ENCODE measurements around the gene STON2. TPM values are rescaled to one million over a fixed set of nuclear protein-coding genes. Genes with fewer than 3 reads are reported as not detected.

Gene STON2
- total and polyA plus RNA-seq, 2 experiments from 2014 or later = 5.0 to 22.7 TPM

DNA sequence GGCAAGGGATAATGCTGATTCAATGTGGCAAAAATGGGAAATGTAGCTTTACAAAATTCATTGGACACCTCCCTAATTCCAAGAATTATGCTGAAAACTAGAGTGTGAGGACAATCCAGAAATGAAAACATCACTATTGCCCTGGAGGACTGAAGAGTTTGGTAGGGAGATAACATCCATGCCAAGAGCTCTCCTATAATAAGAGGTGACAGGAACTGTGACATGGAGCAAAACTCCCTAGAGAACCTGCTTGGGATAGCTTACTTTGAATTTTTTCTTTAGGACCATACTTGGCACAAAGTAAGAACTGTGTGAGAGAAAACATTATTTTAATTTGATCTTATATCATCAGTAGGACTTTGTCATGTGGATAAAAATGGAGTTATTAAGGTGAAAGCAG is 48.9 kb downstream of the STON2 start:
- H3K4me2 ChIP-seq = no peak overlapping the region
- H3K27me3 ChIP-seq = no peaks in the 10 kb centered on the region
- H3K9me3 ChIP-seq (ENCODE audit: low read depth) = no peaks in the 10 kb centered on the region
- H3K4me3 ChIP-seq = no peak overlapping the region
- no peak for TF ChIP-seq EZH2phosphoT487 (IDR thresholded peaks at IDR 0.05; ENCODE audit: low read depth, severe bottlenecking, unreplicated experiment)
- TF ChIP-seq EZH2 (IDR thresholded peaks at IDR 0.05; ENCODE audit: borderline replicate concordance) = no peak
- TF ChIP-seq, protein P1, sequence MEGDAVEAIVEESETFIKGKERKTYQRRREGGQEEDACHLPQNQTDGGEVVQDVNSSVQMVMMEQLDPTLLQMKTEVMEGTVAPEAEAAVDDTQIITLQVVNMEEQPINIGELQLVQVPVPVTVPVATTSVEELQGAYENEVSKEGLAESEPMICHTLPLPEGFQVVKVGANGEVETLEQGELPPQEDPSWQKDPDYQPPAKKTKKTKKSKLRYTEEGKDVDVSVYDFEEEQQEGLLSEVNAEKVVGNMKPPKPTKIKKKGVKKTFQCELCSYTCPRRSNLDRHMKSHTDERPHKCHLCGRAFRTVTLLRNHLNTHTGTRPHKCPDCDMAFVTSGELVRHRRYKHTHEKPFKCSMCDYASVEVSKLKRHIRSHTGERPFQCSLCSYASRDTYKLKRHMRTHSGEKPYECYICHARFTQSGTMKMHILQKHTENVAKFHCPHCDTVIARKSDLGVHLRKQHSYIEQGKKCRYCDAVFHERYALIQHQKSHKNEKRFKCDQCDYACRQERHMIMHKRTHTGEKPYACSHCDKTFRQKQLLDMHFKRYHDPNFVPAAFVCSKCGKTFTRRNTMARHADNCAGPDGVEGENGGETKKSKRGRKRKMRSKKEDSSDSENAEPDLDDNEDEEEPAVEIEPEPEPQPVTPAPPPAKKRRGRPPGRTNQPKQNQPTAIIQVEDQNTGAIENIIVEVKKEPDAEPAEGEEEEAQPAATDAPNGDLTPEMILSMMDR (IDR thresholded peaks at IDR 0.05; ENCODE audit: poor library complexity) = no peak
- H4K20me1 ChIP-seq (ENCODE audit: insufficient read depth, poor library complexity, severe bottlenecking) = no peaks in the 10 kb centered on the region
- H3K9me2 ChIP-seq (replicated peaks; ENCODE audit: insufficient read depth) = no peaks in the 10 kb centered on the region
- H3K4me1 ChIP-seq (ENCODE audit: insufficient read depth) = no peaks in the 10 kb centered on the region
- H3K79me2 ChIP-seq = no peaks in the 10 kb centered on the region
- H2AFZ ChIP-seq = no peak overlapping the region
- DNase-seq (ENCODE audit: low spot score) = no peak
- no peak overlapping the region for H3K27ac ChIP-seq
- no peaks in the 10 kb centered on the region for H3K36me3 ChIP-seq (replicated peaks; ENCODE audit: insufficient read depth, low read depth)

DNA sequence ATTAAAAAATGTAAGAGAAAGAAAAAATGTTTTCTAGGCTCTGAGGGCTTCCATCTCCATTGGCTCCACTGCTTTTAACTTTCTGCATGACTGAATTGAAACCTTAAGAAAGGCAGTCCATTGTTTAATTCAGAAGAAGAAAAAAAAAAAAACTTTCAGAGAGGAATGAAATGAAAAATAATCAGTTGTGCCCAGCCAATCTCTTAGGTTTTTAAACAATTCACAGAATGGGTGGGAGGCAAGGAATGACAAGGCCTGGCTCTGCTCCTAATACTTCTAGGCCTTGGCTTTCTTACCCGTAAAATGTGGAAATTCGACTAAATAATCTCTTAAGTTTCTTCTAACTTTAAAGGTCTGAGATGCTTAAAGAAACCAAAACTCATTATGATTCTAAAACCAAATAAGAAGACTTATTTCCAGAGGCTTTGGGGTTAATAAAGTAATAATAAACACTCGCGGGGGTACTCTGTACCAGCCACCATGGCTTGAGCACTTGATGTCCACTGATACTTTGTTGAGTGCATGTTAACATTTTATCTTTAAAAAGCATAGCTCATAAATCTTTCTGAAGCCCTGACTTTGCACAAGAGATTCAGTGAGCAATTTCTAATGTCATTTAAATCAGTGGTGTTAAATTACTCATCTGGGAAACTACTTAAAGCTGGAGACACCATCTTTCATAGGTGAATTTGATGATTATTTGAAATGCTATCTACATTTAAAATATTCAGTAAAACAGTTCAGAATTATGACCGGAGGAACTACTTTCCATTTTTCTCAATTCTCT is 49.6 kb downstream of the STON2 start:
- H3K4me3 ChIP-seq = no peak overlapping the region
- TF ChIP-seq, protein P1 (IDR thresholded peaks at IDR 0.05; ENCODE audit: poor library complexity) = no peak
- no peaks in the 10 kb centered on the region for H3K27me3 ChIP-seq
- DNase-seq (ENCODE audit: low spot score) = no peak
- no peak overlapping the region for H2AFZ ChIP-seq
- H3K79me2 ChIP-seq = no peaks in the 10 kb centered on the region
- H3K4me2 ChIP-seq = no peak overlapping the region
- WGBS (ENCODE audit: low lambda C conversion rate, missing lambda C conversion rate) = 69% methylated on average over 5 of the region's 5 CpGs
- H3K27ac ChIP-seq = peak overlapping the region; percentile 45
- no peaks in the 10 kb centered on the region for H3K9me3 ChIP-seq (ENCODE audit: low read depth)
- no peaks in the 10 kb centered on the region for H3K9me2 ChIP-seq (replicated peaks; ENCODE audit: insufficient read depth)
- H3K36me3 ChIP-seq (replicated peaks; ENCODE audit: insufficient read depth, low read depth) = no peaks in the 10 kb centered on the region
- no peaks in the 10 kb centered on the region for H3K4me1 ChIP-seq (ENCODE audit: insufficient read depth)
- H4K20me1 ChIP-seq (ENCODE audit: insufficient read depth, poor library complexity, severe bottlenecking) = no peaks in the 10 kb centered on the region

DNA sequence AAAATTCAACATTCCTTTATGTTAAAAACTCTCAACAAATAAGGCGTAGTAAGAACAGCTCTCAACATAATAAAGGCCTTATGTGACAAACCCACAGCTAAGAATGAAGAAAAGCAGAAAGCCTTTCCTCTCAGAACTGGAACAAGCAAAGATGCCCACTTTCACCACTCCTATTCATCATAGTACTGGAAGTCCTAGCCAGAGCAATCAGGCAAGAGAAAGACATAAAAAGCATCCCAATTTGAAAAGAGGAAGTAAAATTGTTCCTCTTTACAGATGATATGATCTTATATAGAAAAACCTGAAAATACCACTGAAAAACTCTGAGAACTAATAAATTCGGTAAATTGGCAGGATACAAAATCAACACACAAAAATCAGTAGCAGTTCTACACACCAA is 52.1 kb downstream of the STON2 start:
- H3K4me3 ChIP-seq = no peak overlapping the region
- H3K79me2 ChIP-seq = no peaks in the 10 kb centered on the region
- no peaks in the 10 kb centered on the region for H3K27me3 ChIP-seq
- H3K9me2 ChIP-seq (replicated peaks; ENCODE audit: insufficient read depth) = no peaks in the 10 kb centered on the region
- no peak overlapping the region for H3K27ac ChIP-seq
- WGBS (ENCODE audit: low lambda C conversion rate, missing lambda C conversion rate) = 88% methylated on average over 2 of the region's 2 CpGs
- H4K20me1 ChIP-seq (ENCODE audit: insufficient read depth, poor library complexity, severe bottlenecking) = no peaks in the 10 kb centered on the region
- TF ChIP-seq EZH2phosphoT487 (IDR thresholded peaks at IDR 0.05; ENCODE audit: low read depth, severe bottlenecking, unreplicated experiment) (no peak), EZH2 (IDR thresholded peaks at IDR 0.05; ENCODE audit: borderline replicate concordance) (no peak)
- TF ChIP-seq, protein P1 (IDR thresholded peaks at IDR 0.05; ENCODE audit: poor library complexity) = no peak
- H3K4me2 ChIP-seq = no peak overlapping the region
- no peak overlapping the region for H2AFZ ChIP-seq
- H3K4me1 ChIP-seq (ENCODE audit: insufficient read depth) = no peaks in the 10 kb centered on the region
- no peaks in the 10 kb centered on the region for H3K9me3 ChIP-seq (ENCODE audit: low read depth)
- no peaks in the 10 kb centered on the region for H3K36me3 ChIP-seq (replicated peaks; ENCODE audit: insufficient read depth, low read depth)
- DNase-seq (ENCODE audit: low spot score) = no peak

Data from hepatocyte (in vitro differentiated cells).